ENCODE results near the gene ARMC12.
A peak's percentile ranks its signal among the peaks of the same experiment; 100 is the strongest.

ARMC12 gene

DNA sequence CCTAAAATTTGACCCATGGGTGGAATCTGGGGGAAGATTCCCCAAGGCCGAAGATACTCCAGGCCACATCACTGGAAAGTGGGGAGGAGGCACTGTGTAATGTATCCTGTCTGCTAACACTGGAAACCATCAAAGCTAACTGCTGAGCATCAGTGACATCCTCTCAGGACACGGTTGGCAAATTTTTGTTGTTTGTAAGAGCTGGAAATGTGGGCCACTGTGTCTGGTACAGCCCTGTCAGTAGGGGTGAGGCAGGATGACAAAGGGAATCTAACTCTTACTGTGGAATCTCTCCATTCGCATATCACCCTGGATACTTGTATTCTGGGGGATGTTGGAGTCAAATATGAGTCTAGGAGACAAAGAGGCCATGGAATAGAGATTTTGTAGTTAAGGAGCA is 22.6 kb downstream of the ARMC12 start:
- no peak for DNase-seq
- Mint-ChIP-seq H3K9me3 (no peaks in the 10 kb centered on the region), H3K4me1 (ENCODE audit: low read depth) (peaks cover 4% of the 10 kb centered on the region), H3K27ac (no peak overlapping the region), H3K4me3 (no peak overlapping the region), H3K36me3 (ENCODE audit: low read depth) (no peaks in the 10 kb centered on the region), H3K27me3 (peaks cover 59% of the 10 kb centered on the region)

- H3K27me3 Mint-ChIP-seq: peaks cover 36% of the 10 kb centered on the region
- H3K27ac Mint-ChIP-seq: no peak overlapping the region
- H3K4me1 Mint-ChIP-seq (ENCODE audit: low read depth): peaks cover 4% of the 10 kb centered on the region
- DNase-seq: no peak
- no peaks in the 10 kb centered on the region for H3K36me3 Mint-ChIP-seq (ENCODE audit: low read depth)
- H3K4me3 Mint-ChIP-seq: no peak overlapping the region
- no peaks in the 10 kb centered on the region for H3K9me3 Mint-ChIP-seq
These were observed 28.9 kb downstream of the ARMC12 start for GRCh38 chr6:35765739-35766138.

GRCh38 chr6:35769211-35769610 is 32.4 kb downstream of the ARMC12 start:
- Mint-ChIP-seq H3K9me3 (no peaks in the 10 kb centered on the region), H3K27me3 (peaks cover 10% of the 10 kb centered on the region), H3K4me3 (no peak overlapping the region), H3K4me1 (ENCODE audit: low read depth) (peaks cover 1% of the 10 kb centered on the region), H3K36me3 (ENCODE audit: low read depth) (no peaks in the 10 kb centered on the region), H3K27ac (no peak overlapping the region)
- DNase-seq: no peak

DNA sequence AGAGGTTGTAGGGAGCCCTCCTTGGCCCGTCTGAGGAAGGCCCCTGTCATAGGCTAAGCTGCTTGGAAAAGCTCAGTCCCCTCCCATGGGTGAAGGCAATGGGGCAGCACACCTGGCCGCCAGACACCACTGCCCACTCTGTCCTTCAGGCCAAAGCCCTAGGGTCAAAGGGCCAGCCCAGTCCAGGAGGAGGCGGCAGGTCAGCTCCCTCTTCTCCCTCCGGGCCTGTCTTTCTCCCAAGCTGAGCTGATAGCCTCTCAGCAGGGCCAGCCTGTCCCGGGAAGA is 34.5 kb downstream of the ARMC12 start:
- Mint-ChIP-seq H3K9me3 (no peaks in the 10 kb centered on the region), H3K36me3 (ENCODE audit: low read depth) (no peaks in the 10 kb centered on the region), H3K27me3 (peaks cover 16% of the 10 kb centered on the region)

GRCh38 chr6:35774116-35774794 is 37.4 kb downstream of the ARMC12 start:
- no peak overlapping the region for H3K27ac Mint-ChIP-seq
- H3K27me3 Mint-ChIP-seq: peaks cover 32% of the 10 kb centered on the region
- H3K4me3 Mint-ChIP-seq: no peak overlapping the region
- peaks cover 4% of the 10 kb centered on the region for H3K4me1 Mint-ChIP-seq (ENCODE audit: low read depth)
- H3K36me3 Mint-ChIP-seq (ENCODE audit: low read depth): no peaks in the 10 kb centered on the region
- DNase-seq: no peak
- H3K9me3 Mint-ChIP-seq: no peaks in the 10 kb centered on the region

More for the DNA sequence above, 34.5 kb downstream of the ARMC12 start:
- no peak overlapping the region for H3K27ac Mint-ChIP-seq
- H3K4me3 Mint-ChIP-seq: no peak overlapping the region
- H3K4me1 Mint-ChIP-seq (ENCODE audit: low read depth): peaks cover 1% of the 10 kb centered on the region
- DNase-seq: no peak

DNA sequence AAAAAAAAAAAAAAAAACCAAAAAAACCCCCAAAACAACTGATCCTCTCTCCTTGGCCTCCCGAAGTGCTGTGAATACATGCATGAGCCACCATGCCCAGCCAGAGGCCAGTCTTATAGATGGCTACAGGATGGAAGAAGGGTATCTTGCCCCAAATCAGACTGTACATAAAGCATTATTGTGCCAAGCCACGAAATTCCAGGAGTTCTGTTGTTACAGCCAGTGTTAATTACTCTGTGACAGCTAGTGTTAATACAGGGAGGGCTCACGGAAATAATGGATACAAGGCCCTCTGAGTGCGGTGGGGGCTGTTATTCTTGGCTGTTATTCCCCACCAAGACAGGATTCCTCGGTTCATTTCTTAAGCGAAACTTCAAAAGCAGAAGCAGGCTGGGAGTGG is 38.2 kb downstream of the ARMC12 start:
- no peak overlapping the region for H3K27ac Mint-ChIP-seq

DNA sequence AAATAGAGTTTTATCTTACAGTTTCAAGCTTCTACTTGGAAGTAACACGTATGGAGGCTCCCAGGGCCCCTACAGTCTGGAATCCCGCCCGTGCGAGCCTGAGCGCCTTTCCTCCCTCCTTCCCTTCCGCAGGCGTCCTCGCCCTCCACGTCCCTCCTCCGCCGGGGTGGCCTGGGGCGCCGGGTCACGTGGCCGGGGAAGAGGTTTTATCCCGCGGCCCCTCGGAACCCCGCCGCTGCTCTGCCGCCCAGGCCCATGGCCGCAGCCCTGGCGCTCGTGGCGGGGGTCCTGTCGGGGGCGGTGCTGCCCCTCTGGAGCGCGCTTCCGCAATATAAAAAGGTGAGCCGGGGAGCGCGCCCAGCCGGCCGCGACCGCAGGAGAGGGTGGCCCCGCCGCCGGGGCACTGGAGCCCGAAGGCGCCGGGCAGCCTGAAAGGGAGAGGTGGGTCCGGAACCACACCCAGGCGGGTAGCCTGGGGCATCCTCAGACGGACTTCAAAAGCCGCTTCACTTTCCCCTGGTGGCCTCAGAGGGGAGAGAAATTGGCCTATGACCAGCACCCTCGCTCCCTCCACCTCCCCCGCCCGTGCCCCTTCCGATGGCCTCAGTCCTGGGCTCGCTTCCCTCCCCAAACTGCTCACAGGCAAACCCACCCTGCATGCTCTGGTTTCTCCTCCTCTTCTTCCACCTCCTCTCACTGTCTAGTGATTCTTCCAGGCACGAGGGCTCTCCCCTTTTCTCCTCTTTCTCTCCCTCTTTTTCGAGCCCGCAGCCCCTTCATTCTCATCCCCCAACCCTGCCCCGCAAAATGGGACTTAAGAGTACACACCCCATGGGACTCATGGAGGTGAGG is 39.8 kb downstream of the ARMC12 start, which contains the start of gene CLPSL2:
CLPSL2 (plus strand) TSS at position 235 of the 852 bp plus-strand sequence; CDS start at position 256, 21 bp downstream.
- H3K36me3 Mint-ChIP-seq (ENCODE audit: low read depth): no peaks in the 10 kb centered on the region
- H3K4me1 Mint-ChIP-seq (ENCODE audit: low read depth): peaks cover 4% of the 10 kb centered on the region
- no peaks in the 10 kb centered on the region for H3K9me3 Mint-ChIP-seq
- DNase-seq: no peak
- no peak within 1 kb of the TSS for H3K27ac Mint-ChIP-seq
- H3K27me3 Mint-ChIP-seq: peaks cover 32% of the 10 kb centered on the region
- H3K4me3 Mint-ChIP-seq: peak within 1 kb of the TSS; percentile 51

More for the DNA sequence above, 38.2 kb downstream of the ARMC12 start:
- H3K27me3 Mint-ChIP-seq: peaks cover 32% of the 10 kb centered on the region
- no peak for DNase-seq
- no peak overlapping the region for H3K4me3 Mint-ChIP-seq
- H3K4me1 Mint-ChIP-seq (ENCODE audit: low read depth): peaks cover 4% of the 10 kb centered on the region
- no peaks in the 10 kb centered on the region for H3K9me3 Mint-ChIP-seq
- no peaks in the 10 kb centered on the region for H3K36me3 Mint-ChIP-seq (ENCODE audit: low read depth)

DNA sequence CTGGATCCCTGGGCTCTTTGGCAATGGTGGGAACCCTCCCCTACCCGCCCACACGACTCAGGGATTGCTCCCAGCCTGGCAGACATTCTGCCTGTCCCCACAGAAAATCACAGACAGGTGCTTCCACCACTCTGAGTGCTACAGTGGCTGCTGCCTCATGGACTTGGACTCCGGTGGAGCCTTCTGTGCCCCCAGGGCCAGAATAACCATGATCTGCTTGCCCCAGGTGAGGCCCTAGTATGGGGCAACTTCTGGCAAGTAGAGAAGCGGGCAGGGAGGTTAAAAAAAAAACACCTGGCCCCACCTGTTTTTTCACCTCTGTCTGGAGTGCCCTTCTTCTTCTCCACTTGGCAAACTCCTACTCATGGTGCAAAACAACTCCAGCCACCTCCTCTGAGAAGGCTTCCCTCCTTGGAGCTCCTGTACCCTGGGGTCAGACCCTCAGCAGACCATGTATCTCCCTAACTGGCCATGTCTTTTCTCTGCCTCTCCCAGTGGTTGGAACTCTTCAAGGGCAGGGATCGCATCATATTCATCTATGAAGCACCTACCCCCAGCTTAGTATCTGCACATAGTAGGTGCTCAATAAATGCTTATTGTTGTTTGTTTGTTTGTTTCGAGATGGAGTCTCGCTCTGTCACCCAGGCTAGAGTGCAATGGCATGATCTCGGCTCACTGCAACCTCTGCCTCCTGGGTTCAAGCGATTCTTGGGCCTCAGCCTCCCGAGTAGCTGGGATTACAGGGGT is 40.7 kb downstream of the ARMC12 start:
- no peak for DNase-seq
- H3K4me1 Mint-ChIP-seq (ENCODE audit: low read depth): peaks cover 4% of the 10 kb centered on the region
- H3K27ac Mint-ChIP-seq: no peak overlapping the region
- no peaks in the 10 kb centered on the region for H3K9me3 Mint-ChIP-seq
- H3K36me3 Mint-ChIP-seq (ENCODE audit: low read depth): no peaks in the 10 kb centered on the region
- no peak overlapping the region for H3K4me3 Mint-ChIP-seq
- peaks cover 32% of the 10 kb centered on the region for H3K27me3 Mint-ChIP-seq

GRCh38 chr6:35778437-35778836 is 41.6 kb downstream of the ARMC12 start:
- H3K4me1 Mint-ChIP-seq (ENCODE audit: low read depth): peaks cover 4% of the 10 kb centered on the region
- H3K27me3 Mint-ChIP-seq: peaks cover 32% of the 10 kb centered on the region
- no peak overlapping the region for H3K4me3 Mint-ChIP-seq
- no peak for DNase-seq
- H3K36me3 Mint-ChIP-seq (ENCODE audit: low read depth): no peaks in the 10 kb centered on the region
- no peaks in the 10 kb centered on the region for H3K9me3 Mint-ChIP-seq
- no peak overlapping the region for H3K27ac Mint-ChIP-seq

DNA sequence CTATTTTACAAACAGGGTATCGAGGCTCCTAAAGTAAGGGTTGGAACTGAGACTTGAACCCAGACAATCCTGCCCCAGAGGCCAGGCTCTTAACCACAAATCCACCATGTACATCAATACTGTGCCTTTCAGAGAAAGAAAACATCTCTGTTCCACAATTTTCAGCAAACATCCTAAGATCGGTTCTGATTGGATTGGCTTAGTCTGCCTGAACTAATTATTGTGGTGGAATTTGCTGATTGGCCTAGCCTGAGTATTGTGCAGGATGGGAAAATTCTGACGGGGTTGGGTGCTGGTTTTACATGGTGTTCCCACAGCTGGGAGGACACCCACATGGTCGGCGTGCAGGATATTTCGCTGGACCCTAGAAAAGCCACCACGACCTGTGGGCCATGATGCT is 43.9 kb downstream of the ARMC12 start, which contains the start of gene CLPSL1:
CLPSL1 (plus strand) TSS at position 301 of the 400 bp plus-strand sequence; CDS start at position 393, 92 bp downstream.
- peaks cover 3% of the 10 kb centered on the region for H3K4me1 Mint-ChIP-seq (ENCODE audit: low read depth)
- no peaks in the 10 kb centered on the region for H3K9me3 Mint-ChIP-seq
- DNase-seq: no peak
- H3K27ac Mint-ChIP-seq: no peak within 1 kb of the TSS
- H3K4me3 Mint-ChIP-seq: no peak within 1 kb of the TSS
- peaks cover 34% of the 10 kb centered on the region for H3K27me3 Mint-ChIP-seq
- H3K36me3 Mint-ChIP-seq (ENCODE audit: low read depth): no peaks in the 10 kb centered on the region

GRCh38 chr6:35781290-35781689 is 44.5 kb downstream of the ARMC12 start:
- Mint-ChIP-seq H3K9me3 (no peaks in the 10 kb centered on the region), H3K36me3 (ENCODE audit: low read depth) (no peaks in the 10 kb centered on the region), H3K4me3 (no peak overlapping the region), H3K4me1 (ENCODE audit: low read depth) (peaks cover 3% of the 10 kb centered on the region), H3K27me3 (peaks cover 34% of the 10 kb centered on the region), H3K27ac (no peak overlapping the region)
- DNase-seq: no peak

DNA sequence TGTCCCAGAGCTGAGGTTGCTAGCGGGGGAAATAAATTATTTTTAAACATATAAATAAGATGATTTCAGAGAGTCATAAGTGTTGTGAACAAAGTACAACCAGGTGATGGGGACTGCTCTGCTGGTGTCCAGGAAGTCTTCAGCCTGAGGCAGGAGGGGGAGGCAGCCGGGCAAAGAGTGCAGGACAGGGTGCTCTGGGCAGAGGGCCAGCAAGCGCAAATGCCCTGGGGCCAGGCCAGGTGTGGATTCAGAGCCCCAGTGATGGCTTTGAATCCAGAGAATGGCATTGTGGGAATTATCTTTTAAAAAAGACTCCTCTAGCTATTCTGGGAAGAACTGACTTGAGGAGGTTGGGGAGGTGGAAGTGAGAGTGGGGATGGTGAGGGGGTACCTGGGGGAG is 45.6 kb downstream of the ARMC12 start:
- no peak overlapping the region for H3K27ac Mint-ChIP-seq
- H3K4me3 Mint-ChIP-seq: no peak overlapping the region
- H3K9me3 Mint-ChIP-seq: no peaks in the 10 kb centered on the region
- no peak for DNase-seq
- no peaks in the 10 kb centered on the region for H3K36me3 Mint-ChIP-seq (ENCODE audit: low read depth)
- H3K27me3 Mint-ChIP-seq: peaks cover 38% of the 10 kb centered on the region
- no peaks in the 10 kb centered on the region for H3K4me1 Mint-ChIP-seq (ENCODE audit: low read depth)

DNA sequence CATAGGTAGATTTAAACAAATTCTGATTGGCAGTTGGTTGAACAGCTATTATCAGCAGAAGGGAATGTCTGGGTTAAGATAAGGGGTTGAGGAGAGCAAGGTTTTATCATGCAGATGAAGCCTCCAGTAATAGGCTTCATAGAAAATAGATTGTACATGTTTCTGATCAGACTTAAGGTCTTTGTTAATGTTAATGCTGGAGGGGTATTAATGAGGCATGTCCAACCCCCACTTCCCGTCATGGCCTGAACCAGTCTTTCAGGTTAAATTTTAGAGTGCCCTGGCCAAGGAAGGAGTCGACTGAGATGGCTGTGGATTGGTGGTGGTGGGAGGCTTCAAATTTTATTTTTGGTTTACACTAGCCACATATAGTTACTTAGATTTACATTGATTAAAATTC is 47.4 kb downstream of the ARMC12 start:
- H3K27ac Mint-ChIP-seq: no peak overlapping the region
- H3K4me1 Mint-ChIP-seq (ENCODE audit: low read depth): no peaks in the 10 kb centered on the region
- no peak overlapping the region for H3K4me3 Mint-ChIP-seq
- H3K9me3 Mint-ChIP-seq: no peaks in the 10 kb centered on the region
- no peaks in the 10 kb centered on the region for H3K36me3 Mint-ChIP-seq (ENCODE audit: low read depth)
- peaks cover 39% of the 10 kb centered on the region for H3K27me3 Mint-ChIP-seq
- no peak for DNase-seq

DNA sequence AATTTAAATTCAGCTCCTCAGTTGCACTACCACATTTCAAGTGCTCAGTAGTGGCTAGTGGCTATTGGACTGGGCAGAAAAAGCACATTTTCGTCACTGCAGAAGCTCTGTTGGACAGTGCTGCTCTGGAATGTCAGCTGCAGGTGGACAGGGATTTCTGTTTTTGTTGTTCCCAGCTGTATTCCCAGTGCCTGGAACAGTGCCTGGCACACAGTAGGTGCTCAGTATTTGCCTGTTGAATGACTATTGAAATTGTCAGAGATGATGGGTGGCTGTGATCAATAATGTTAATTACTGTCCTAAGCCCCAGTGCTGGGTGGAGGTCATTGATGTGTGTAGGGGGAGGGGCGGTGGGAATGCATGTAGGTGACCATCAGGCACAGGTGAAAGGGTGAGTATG is 49.4 kb downstream of the ARMC12 start:
- Mint-ChIP-seq H3K4me3 (no peak overlapping the region), H3K27ac (no peak overlapping the region), H3K9me3 (no peaks in the 10 kb centered on the region), H3K4me1 (ENCODE audit: low read depth) (no peaks in the 10 kb centered on the region), H3K36me3 (ENCODE audit: low read depth) (no peaks in the 10 kb centered on the region), H3K27me3 (peaks cover 50% of the 10 kb centered on the region)
- DNase-seq: no peak
